Measurements from ENCODE around the gene FAM168A.

- TF ChIP-seq CTCF (IDR thresholded peaks at IDR 0.05) (no peak), POLR2A (IDR thresholded peaks at IDR 0.05) (no peak)
Observed at GRCh38 chr11:73510877-73511276, 87.0 kb downstream of the FAM168A start.
